ENCODE measurements around the gene PRR11. TPM values are rescaled to one million over a fixed set of nuclear protein-coding genes. Genes with fewer than 3 reads are reported as not detected.
"Not testable (repeated sequence)": the region's sequence is repeated elsewhere in the genome, so short reads cannot be mapped to it uniquely, and the experiment has no call there.

PRR11 gene
- 46.2 TPM for polyA plus RNA-seq (2012; ENCODE audit: insufficient read depth, insufficient read length)

DNA sequence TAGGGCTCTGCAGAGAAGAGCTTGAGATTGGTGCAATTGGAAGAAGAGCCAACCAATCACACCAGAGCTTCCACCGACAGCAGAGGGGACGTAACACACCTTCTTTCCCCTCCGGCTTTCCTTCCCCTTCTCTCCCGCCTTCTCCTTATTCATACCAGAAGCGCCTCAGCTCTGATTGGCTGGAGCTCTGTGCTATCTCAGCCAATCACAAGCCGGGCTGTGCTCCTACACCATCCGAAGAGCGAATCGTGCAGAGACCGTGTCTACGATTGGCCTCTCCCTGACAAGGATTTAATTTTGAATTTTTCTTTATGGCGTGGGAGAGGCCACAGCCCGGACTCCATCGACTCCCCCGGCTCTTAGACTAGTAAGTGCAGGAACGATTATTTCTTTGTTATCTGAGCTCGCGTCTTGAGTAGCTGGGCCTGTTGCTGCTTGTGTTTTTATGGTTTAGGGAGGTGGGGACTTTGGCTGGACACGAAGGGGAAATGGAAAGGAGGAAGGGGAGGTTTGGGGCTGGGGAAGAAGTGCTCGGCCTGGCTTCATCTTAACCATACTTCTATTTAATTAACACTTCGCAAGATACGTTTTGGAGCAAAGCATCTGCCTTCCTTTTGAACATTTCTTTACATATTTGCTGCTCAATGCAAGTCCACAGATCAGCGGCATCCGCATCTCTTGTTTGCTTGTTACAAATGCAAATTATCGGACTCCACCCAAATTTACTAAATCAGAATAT, at the start of gene PRR11:
PRR11 (plus strand) TSS at position 308 of the 739 bp plus-strand sequence. CDS start 14,007 bp downstream, outside the sequence.
- DNase-seq (ENCODE audit: low read depth, low spot score) = peak; percentile 100
- peak within 1 kb of the TSS; percentile 94 for H3K4me3 ChIP-seq (ENCODE audit: low read length)

DNA sequence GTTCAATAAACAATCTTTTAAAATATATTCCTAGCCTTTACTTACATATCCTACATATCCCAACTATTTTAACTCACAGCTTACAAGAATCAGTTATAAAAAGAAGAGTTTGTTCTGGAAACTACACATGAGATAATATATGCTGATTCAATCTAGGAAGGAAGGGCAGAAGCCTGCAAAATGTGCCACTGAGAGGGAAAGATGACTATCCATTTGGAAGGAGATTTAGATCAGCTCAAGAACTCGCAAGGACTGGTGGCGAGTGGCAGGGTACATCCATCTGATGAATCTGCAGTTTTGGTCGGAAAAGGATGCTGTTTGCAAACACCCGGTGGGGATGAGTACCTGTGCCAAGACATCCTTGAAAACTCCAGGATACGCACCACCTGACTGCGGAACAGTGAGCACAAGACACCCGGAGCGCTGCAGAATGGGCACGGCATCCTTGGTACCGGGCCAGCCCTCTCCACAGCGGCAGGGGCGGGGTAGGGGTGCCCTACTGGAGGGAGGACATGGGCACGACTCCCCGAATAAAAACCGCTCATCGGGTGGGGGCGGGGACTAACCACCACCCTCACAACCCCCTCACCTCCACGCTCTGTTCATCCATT, 49.6 kb upstream of the PRR11 start:
- peak overlapping the region; percentile 89 for H3K4me3 ChIP-seq (ENCODE audit: low read length)
- DNase-seq (ENCODE audit: low read depth, low spot score) = peak; percentile 32

DNA sequence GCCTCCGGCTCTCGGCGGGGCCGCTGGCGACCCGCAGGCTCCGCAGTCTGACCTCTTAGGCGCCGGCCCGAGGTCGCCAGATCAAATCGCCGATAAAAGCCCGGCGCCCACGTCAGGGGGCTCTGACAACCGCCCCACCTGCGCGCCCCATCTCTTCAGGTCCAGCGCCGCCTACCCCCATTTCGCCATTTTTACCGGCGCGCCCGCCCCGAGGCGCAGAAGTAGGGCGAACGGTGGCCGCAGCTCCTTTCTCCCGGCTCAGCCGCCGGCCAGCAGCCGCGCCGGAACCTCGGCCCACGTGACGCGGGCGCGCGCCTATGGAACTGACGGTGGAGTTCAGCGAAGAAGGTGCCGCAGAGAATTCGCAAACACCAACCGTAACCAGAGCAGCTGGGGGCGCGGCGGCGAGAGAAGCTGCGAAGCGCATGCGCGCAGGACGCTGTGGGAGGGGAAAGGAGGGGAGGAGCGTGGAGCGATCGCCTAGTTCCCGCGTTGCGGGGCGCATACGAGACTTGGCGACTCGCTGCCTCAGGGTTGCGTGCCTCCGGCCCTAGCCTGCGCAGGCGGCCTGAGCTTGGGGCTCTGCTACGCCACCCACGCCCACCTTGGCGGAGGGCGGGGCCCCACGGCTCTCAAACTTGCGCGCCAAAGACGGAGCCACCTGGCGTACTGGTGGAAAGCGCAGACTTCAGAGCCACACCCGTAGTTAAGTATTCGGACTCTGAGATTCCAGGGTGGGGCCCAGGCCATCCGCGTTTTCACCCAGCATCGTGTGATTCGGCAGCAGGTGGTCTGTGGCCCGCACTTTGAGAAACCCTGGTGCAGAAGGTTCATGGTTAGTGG, 48.9 kb upstream of the PRR11 start, which contains the start of gene TRIM37:
TRIM37 (minus strand) TSS at position 418 of the 843 bp plus-strand sequence. CDS start 419 bp downstream, outside the sequence.
- peak within 1 kb of the TSS; percentile 89 for H3K4me3 ChIP-seq (ENCODE audit: low read length)
- peak; percentile 98 for DNase-seq (ENCODE audit: low read depth, low spot score)

- H3K4me3 ChIP-seq (ENCODE audit: low read length) = peak overlapping the region; percentile 89
- DNase-seq (ENCODE audit: low read depth, low spot score) = no peak
Measured at GRCh38 chr17:59107306-59107670, 48.3 kb upstream of the PRR11 start.

- no peak for DNase-seq (ENCODE audit: low read depth, low spot score)
- no peak overlapping the region for H3K4me3 ChIP-seq (ENCODE audit: low read length)
Measured at GRCh38 chr17:59108400-59109102, 47.0 kb upstream of the PRR11 start.

- H3K4me3 ChIP-seq (ENCODE audit: low read length) = no peak overlapping the region
- no peak for DNase-seq (ENCODE audit: low read depth, low spot score)
Measured at GRCh38 chr17:59110973-59111372, 44.6 kb upstream of the PRR11 start.

DNA sequence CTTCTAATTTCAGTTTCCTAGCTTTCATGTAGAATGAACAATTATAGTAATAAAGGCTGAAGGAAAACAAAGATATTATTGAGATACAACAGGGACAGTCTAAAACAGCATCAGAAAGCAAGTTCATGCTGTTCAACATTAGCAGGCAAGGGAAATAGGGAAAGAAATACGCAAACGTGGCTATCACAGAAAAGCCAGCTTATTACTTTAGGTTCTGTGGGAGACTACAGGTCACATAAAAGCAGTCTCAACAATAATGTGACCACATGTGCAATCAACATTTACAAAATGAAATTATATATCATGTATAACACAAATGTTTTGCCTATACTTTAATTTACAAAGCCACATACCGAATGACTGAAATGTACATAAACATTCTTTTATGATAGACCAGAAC, 44.0 kb upstream of the PRR11 start:
- H3K4me3 ChIP-seq (ENCODE audit: low read length) = no peak overlapping the region
- no peak for DNase-seq (ENCODE audit: low read depth, low spot score)

GRCh38 chr17:59115474-59115873, 40.1 kb upstream of the PRR11 start:
- no peak for DNase-seq (ENCODE audit: low read depth, low spot score)
- H3K4me3 ChIP-seq (ENCODE audit: low read length) = no peak overlapping the region

- no peak for DNase-seq (ENCODE audit: low read depth, low spot score)
- H3K4me3 ChIP-seq (ENCODE audit: low read length) = no peak overlapping the region
Measured at GRCh38 chr17:59121901-59122480, 33.6 kb upstream of the PRR11 start.

DNA sequence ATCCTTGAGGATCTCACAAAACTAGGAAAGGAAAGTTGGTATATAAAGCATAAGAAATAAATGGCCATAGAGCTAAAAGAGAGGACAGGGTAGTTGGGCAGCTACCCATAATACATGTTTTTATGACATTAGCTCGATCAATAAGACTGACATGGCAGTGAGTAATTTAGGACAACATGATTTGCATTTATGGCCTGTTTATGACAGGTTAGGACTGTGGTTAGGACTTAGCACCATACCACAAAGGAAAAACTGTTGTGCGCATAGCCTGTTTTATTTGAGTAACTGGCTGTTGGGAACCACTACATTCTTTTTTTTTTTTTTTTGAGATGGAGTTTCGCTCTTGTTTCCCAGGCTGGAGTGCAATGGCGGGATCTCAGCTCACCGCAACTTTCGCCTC, 30.9 kb upstream of the PRR11 start:
- DNase-seq (ENCODE audit: low read depth, low spot score) = no peak
- H3K4me3 ChIP-seq (ENCODE audit: low read length) = no peak overlapping the region

GRCh38 chr17:59126809-59127417, 28.6 kb upstream of the PRR11 start:
- no peak overlapping the region for H3K4me3 ChIP-seq (ENCODE audit: low read length)
- DNase-seq (ENCODE audit: low read depth, low spot score) = no peak

DNA sequence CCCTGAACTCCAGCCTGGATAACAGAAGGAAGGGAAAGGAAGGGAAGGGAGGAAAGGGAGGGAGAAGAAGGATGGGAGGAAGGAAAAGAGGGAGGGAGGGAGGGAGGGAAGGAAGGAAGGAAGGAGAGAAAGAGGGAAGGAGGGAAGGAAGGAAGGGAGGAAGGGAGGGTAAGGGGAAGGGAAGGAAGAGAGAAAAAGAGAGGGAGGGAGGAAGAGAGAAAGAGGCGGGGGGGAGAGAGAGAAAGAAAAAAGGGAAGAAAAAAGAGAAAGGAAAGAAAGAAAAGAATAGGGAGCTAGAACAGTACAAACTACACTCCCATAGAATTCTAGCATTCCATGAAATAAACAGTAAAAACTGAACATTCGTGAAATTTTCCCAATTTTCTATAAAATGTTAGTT, 25.7 kb upstream of the PRR11 start:
- DNase-seq (ENCODE audit: low read depth, low spot score) = no peak
- no peak overlapping the region for H3K4me3 ChIP-seq (ENCODE audit: low read length)

- no peak for DNase-seq (ENCODE audit: low read depth, low spot score)
- H3K4me3 ChIP-seq (ENCODE audit: low read length) = no peak overlapping the region
Measured at GRCh38 chr17:59131131-59131530, 24.4 kb upstream of the PRR11 start.

GRCh38 chr17:59138339-59138738, 17.2 kb upstream of the PRR11 start:
- not testable (repeated sequence) for H3K4me3 ChIP-seq (ENCODE audit: low read length); DNase-seq (ENCODE audit: low read depth, low spot score)

DNA sequence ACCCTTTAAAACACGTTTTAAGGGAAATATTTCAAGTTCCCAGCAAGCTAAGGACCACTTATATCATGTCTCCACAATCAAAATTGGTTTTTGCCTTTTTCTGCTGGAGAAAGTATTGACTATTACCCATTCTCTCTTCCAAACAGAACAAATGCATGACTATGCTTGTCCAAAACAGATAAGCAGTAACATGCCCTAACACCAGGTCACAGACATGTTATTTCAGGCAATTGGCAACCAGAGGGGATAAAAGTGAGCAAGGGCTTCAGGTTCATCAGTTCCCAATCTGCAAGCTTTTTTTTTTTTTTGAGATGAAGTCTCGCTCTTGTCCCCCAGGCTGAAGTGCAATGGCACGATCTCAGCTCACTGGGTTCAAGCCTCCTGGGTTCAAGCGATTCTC, 15.6 kb upstream of the PRR11 start:
- DNase-seq (ENCODE audit: low read depth, low spot score) = no peak
- H3K4me3 ChIP-seq (ENCODE audit: low read length) = no peak overlapping the region

DNA sequence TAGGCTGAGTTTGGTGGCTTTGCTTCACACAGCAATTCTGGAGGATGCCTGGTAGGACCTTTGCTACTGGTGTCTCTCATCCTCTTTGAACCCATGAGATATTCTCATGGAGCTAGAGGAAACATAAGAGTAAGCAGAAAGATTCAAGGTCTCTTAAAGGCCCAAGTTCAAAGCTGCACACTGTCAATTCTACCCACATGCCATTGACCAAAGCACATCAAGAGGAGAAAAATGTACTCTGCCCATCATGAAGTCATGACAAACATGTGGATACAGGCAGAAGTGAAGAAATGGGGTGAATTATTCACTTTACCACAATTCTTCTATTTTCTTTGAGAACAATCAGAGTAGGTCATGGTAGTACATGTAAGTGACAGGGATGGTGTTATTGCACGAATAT, 13.7 kb upstream of the PRR11 start:
- no peak for DNase-seq (ENCODE audit: low read depth, low spot score)

DNA sequence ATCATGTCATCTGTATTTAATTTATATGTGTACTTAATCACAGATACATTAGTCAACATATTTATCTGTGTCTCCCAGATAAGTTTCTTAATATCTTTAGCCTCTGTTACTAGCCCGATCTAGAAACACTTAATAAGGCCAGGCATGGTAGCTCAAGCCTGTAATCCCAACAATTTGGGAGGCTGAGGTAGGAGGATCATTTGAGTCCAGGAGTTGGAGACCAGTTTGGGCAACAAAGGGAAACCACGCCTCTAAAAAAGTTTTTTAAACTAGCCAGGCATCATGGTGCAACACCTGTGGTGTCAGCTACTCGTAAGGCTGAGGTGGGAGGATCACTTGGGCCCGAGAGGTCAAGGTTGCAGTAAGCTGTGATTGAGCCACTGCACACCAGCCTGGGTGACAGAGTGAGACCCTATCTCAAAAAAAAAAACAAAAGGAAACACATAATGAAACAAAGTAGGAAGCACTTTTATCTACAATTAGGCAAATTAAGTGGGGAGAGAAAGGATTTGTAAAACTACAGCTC, 9.9 kb upstream of the PRR11 start:
- DNase-seq (ENCODE audit: low read depth, low spot score) = no peak

More for the DNA sequence above, 13.7 kb upstream of the PRR11 start:
- no peak overlapping the region for H3K4me3 ChIP-seq (ENCODE audit: low read length)

DNA sequence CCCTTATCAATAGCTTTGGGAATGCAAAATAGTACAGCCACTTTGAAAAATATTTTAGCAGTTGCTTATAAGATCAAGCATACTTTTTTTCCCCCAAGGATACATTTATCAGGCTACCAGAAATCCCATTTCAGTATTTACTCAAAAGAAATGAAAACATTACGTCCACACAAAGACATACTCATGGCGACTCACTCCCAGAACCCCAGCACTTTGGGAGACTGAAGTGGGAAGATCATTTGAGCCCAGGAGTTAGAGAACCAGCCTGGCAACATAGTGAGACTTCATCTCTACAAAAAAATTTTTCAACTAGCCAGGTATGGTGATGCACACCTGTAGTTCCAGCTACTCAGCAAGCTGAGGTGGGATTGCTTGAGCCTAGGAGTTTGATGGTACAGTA, 6.5 kb upstream of the PRR11 start:
- DNase-seq (ENCODE audit: low read depth, low spot score) = no peak
- no peak overlapping the region for H3K4me3 ChIP-seq (ENCODE audit: low read length)

More for the DNA sequence above, 9.9 kb upstream of the PRR11 start:
- no peak overlapping the region for H3K4me3 ChIP-seq (ENCODE audit: low read length)
